ENCODE results near the gene RXRG.

Gene RXRG

GRCh38 chr1:165445388-165445787 lies 462 bp upstream of the RXRG start:
- no peak for DNase-seq

GRCh38 chr1:165443539-165444311 lies 1.2 kb downstream of the RXRG start:
- no peak for DNase-seq

DNA sequence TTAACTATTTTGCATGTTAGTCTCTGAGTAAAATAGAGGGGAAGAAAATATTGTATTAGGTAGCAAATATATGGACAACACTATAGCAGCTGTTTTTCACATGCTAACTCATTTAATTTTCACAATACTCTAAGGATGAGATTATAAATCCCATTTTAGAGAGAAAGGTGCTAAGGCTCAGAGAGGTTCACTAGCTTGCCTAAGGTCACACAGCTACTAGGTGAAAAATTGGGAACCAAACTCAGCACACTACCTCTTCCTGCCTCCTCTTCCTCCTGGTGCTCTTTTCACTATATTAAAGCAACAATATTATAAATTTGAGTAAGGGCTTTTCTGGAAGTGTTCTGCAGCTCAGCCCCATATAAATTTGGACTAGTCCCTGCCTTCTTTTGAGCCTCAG lies 2.3 kb downstream of the RXRG start:
- no peak for DNase-seq

- no peak for DNase-seq
These were observed 2.9 kb downstream of the RXRG start for GRCh38 chr1:165442053-165442452.

- no peak for DNase-seq
These were observed 3.6 kb downstream of the RXRG start for GRCh38 chr1:165441166-165441880.

DNA sequence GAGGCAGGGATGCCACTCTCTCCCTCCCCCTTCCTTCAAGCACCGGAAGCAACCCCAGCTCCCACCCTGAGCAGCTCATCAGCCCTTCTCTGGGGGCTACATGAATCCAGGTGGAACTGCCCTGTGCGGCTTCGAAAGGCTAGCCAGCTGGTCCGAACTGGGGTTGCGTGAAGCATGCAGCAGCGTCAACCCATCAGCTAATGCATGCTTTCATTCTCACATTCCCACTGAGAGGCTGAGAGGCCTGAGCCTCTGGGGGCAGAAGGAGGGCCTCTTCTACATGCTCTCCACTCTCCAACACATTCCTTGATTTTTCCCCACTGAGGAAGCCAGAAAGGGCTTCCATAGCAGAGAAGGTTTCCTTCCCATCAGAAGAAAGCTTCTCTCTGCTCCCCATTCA lies 5.6 kb downstream of the RXRG start:
- no peak for DNase-seq

DNA sequence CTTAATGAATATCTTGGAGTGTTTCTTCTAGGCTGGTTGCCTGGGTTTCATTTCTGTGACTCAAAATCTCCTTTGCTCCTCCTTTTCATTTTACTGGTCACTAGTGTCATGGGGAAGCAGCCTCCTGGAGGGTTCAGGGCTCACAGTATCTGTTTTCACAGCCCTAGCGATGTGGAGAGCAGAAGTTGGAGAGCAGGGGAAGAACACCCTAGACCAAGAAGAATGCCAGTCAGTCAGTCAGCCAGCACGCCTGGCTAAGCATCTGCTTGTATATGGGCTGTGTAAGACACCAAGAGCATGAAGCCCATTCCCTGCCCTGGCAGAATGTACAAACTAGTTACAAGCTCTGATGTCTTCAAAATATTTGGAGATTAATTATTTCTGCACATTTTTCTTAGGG lies 7.9 kb downstream of the RXRG start:
- no peak for DNase-seq

GRCh38 chr1:165435801-165436200 lies 9.1 kb downstream of the RXRG start:
- DNase-seq, result no peak

GRCh38 chr1:165434281-165434680 lies 10.6 kb downstream of the RXRG start:
- DNase-seq, result no peak

GRCh38 chr1:165431079-165431478 lies 13.8 kb downstream of the RXRG start:
- DNase-seq, result no peak

DNA sequence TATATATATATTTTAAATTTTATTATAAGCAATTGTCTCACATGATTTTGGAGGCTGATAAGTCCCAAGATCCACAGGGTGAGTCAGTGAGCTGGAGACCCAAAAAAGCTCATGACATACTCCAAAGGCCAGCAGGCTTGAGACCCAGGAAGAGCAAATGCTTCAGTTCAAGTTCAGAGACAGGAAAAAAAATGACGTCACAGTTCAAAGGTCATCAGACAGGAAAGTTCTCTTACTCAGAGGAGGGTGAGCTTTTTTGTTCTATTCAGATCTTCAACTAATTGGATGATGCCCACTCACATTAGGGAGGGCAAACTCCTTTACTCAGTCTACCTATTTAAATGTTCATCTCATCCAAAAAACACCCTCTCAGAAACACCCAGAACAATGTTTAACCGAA lies 18.2 kb downstream of the RXRG start:
- DNase-seq, result no peak

DNA sequence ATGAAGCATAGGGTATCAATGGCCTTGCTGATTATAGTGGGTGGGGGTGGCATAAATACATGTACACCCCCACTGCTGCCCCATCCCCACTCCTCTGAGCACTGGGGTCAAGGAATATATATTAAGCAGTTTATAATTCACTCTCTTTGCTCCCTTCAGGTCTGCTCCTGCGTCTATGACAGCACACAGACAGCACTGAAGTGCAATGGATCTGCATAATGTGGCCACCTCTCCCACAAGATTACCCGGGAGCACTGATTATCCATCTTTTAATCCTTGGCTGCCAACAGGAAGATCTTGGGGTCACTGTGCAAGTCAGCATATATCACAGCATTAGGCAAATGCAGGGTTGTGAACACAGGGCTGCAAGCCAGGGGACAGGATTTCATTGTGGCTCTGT lies 19.3 kb downstream of the RXRG start:
- DNase-seq, result no peak

DNA sequence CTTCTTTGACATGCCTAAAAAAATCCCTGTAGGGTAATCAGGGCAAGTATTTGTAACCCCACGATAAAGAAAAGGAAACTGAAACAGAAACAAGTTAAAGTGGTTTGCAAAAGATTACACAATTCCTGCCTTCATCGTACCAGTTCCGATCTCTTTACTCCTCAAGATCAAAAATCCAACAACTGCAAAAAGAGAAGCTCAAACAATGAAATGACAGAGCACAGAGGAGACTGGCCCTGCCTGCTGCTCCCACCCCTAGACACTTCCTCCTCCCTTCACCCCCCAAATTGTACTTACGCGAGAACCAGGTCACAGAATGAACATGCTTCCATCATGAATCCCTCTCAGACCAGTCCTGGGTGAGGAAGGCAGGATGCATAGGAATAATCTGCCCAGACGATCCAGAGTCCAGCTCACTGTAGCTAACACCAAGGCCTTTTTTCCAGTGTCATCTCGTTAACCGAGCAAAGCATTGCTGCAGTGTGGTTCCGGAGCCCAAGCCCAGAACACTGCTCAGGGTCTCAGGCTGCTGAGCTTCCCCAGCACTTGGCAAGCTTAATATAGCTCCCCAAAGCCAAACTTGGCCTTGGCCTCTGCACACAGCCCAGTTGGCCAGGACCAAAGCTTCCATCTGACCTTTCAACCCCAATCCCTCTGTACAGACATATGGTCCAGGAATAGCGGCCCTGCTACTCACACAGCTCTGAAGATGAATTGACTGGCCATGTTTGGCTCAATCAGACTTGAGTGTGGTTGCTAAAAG lies 20.3 kb downstream of the RXRG start:
- no peak for DNase-seq

GRCh38 chr1:165423136-165423535 lies 21.8 kb downstream of the RXRG start:
- no peak for DNase-seq

DNA sequence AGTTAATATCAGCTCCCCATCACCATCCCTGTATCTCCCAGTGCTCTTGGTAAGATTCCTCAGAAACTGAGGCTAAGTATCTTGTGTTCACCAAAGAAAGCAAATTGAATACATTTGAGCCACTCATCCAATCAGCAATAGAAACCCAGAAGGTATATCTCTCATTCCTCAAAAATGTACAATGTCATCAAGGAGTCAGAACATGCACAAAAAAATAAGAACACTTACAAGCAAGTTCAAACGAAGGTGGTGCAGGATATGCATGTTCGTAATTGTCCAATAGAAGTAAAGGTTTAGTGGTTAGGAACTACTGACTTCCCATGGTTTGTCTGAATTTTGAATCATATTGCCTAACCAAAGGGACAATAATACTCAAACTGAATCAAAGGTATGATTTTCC lies 24.3 kb downstream of the RXRG start:
- no peak for DNase-seq

DNA sequence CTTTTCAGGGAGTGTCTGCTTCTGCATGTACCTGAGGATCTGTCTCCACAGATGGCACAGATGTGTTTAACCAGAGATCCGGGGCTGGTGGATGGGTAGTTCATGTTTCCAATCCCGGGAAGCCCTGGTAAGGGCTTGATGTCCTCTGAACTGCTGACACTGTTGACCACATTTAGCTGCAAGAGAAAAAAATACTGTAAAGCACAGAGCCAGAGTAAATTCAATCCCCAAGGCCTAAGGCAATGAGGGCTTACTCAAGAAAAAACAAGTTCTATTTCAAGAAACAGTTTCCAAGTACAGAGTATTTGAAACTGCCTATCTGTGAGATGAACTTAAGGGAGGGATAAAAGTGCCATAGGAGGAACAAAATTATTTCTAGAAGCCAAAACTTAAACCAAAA lies 25.1 kb downstream of the RXRG start:
- DNase-seq, result no peak

GRCh38 chr1:165418195-165418594 lies 26.7 kb downstream of the RXRG start:
- DNase-seq, result no peak

DNA sequence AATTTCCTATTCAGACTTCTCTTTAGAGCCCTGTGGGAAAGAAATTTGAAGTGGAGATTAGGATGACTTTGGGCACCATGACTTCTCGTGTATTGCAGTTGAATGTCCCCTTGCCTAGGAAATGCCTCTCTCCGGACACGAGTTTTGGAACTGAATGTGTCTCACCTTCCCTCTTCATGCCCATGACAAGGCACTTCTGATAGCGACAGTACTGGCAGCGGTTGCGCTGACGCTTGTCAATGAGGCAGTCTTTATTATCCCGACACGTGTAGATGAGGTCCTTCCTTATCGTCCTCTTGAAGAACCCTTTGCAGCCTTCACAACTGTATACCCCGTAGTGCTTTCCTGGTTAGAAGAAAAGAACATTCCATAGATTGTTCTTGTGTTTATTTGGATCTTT lies 28.1 kb downstream of the RXRG start:
- DNase-seq, result no peak

GRCh38 chr1:165415068-165415467 lies 29.9 kb downstream of the RXRG start:
- DNase-seq, result no peak

GRCh38 chr1:165414620-165415019 lies 30.3 kb downstream of the RXRG start:
- no peak for DNase-seq

DNA sequence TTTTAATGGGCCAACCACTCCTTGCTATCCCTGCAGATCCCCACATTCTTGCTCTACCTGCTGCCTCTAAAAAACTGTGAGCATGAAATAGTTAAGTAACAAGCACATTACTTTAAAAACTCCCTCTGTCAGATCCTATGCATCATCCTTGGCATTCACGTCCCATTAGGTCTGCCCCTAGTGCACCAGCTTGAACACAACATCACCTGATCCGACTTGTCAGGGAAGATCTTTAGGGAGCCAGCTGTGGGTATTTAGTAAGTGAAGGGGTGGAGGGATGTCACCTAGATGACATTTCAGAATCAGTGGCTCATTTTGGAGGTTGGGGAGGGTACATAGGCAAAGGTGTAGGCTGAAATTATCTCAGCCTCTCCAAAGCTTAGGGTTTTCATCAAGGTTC lies 33.5 kb downstream of the RXRG start:
- DNase-seq, result no peak

DNA sequence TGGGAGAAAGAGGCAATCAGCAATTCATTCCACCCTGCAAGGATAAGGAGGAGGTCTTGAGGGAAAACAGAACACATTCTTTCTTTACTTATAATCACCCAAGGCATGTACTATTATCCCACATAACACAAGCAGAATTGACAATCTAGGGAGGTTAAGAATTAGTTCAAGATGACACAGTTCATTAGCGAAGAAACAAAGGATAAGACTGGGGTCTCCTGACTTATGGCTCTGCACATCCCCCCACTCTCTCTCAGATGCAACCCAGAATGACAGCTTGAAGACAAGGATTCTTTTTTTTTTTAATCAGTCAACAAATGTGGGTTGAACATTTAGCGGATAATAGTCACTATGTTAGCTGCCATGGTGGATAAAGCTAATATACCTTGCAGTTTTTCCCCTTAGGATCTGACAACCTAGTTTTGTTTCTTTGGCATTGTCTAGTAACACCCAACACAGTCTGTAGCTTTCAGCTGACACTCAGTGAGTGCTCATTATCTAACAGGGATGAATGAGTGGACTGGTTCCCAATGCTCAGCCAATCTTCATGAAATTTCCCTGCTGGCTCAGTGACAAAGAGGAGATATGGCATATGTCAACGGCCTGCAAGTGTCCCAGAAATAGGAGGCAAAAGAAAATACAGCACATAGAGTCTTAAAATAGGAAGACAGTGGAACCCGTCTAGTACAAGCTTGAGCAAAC lies 35.1 kb downstream of the RXRG start:
- no peak for DNase-seq

DNA sequence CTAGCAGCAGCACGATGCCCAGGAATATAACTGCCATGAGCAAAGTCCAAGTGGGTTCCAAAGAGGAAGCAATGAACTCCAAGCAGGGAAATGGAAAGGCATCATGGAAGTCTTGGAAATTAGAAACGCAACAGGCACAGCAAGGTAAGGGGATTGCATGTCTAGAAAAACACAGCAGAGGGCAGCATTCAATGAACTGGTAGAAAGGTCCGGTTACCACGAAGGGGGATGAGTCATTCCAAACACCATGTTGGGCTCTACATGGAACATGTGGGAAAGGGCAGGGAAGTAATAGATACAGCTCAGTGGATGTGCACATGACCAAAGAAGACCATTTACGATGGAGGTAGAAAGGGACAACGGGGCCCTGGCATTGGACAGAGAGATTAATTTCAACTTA lies 36.4 kb downstream of the RXRG start:
- DNase-seq, result no peak
